Mesenchymal stem cell (in vitro differentiated cells and primary cell): ENCODE measurements around the gene PTPRR.

Source experiments
- DNase-seq: peaks from one replicate; pipeline ENCODE4 v3.0.0-alpha.2; 2013
- H2AFZ ChIP-seq: one replicate; pipeline ENCODE4 v1.6.1; 2013; ENCODE audit warnings: low read depth, mild to moderate bottlenecking, control low read depth, inconsistent platforms, low read length, moderate library complexity
- H2AK5ac ChIP-seq: 2 replicates; pipeline ENCODE4 v1.6.1; 2013; ENCODE audit warnings: low read length, moderate library complexity, mild to moderate bottlenecking, inconsistent platforms; ENCODE audit not compliant: severe bottlenecking
- H2BK120ac ChIP-seq: one replicate; pipeline ENCODE4 v1.6.1; 2013; ENCODE audit warnings: low read depth, mild to moderate bottlenecking, inconsistent platforms, low read length, moderate library complexity
- H2BK12ac ChIP-seq, 2 experiments: one replicate each; pipeline ENCODE4 v1.6.1; 2013; ENCODE audit warnings: inconsistent platforms in 2 of 2, low read length in 2 of 2, mild to moderate bottlenecking in 2 of 2, moderate library complexity in 2 of 2, control low read depth in 1 of 2
- H2BK15ac ChIP-seq: one replicate; pipeline ENCODE4 v1.6.1; 2013; ENCODE audit warnings: mild to moderate bottlenecking, low read depth, inconsistent platforms; ENCODE audit not compliant: poor library complexity, severe bottlenecking
- H2BK5ac ChIP-seq: 2 replicates; pipeline ENCODE4 v1.6.1; 2013; ENCODE audit warnings: low read depth, mild to moderate bottlenecking, low read length, control low read depth, inconsistent platforms; ENCODE audit not compliant: poor library complexity, severe bottlenecking
- H3K14ac ChIP-seq, 2 experiments: one replicate each; pipeline ENCODE4 v1.6.1; 2013; ENCODE audit warnings: inconsistent platforms in 2 of 2, low read length in 2 of 2, control low read depth in 1 of 2, mild to moderate bottlenecking in 1 of 2, moderate library complexity in 1 of 2
- H3K18ac ChIP-seq, 2 experiments: one replicate each; pipeline ENCODE4 v1.6.1; 2013; ENCODE audit warnings: inconsistent platforms in 2 of 2, low read length in 2 of 2, control low read depth in 1 of 2, low read depth in 1 of 2, mild to moderate bottlenecking in 1 of 2
- H3K23ac ChIP-seq, 2 experiments: one replicate each; pipeline ENCODE4 v1.6.1; 2013; ENCODE audit warnings: inconsistent platforms in 2 of 2, low read length in 2 of 2, mild to moderate bottlenecking in 2 of 2, moderate library complexity in 2 of 2, control low read depth in 1 of 2
- H3K27ac ChIP-seq: 2 replicates; pipeline ENCODE4 v1.5.1; 2013; ENCODE audit warnings: mild to moderate bottlenecking, moderate library complexity, low read length, control low read depth, inconsistent platforms; ENCODE audit not compliant: poor library complexity, severe bottlenecking
- H3K27me3 ChIP-seq, 2 experiments: 2 replicates each; pipeline versions ENCODE4 v1.6.1 to v1.7.0; 2013; ENCODE audit warnings: low read length in 2 of 2, mild to moderate bottlenecking in 2 of 2, moderate library complexity in 2 of 2, control low read depth in 1 of 2, inconsistent platforms in 1 of 2; ENCODE audit not compliant: control insufficient read depth in 1 of 2, insufficient read depth in 1 of 2
- H3K36me3 ChIP-seq, 2 experiments: 2 replicates each; pipeline versions ENCODE4 v1.6.1 to v1.7.0; 2013; ENCODE audit warnings: low read length in 2 of 2, control low read depth in 1 of 2, inconsistent platforms in 1 of 2, low read depth in 1 of 2, mild to moderate bottlenecking in 1 of 2; ENCODE audit not compliant: insufficient read depth in 2 of 2, control insufficient read depth in 1 of 2
- H3K4ac ChIP-seq, 2 experiments: one replicate each; pipeline ENCODE4 v1.6.1; 2013; ENCODE audit warnings: inconsistent platforms in 2 of 2, low read length in 2 of 2, mild to moderate bottlenecking in 2 of 2, moderate library complexity in 2 of 2, control low read depth in 1 of 2, low read depth in 1 of 2
- H3K4me1 ChIP-seq: 2 replicates; pipeline ENCODE4 v1.6.1; 2013; ENCODE audit warnings: low read depth, low read length, control low read depth; ENCODE audit not compliant: control insufficient read depth, insufficient read depth
- H3K4me2 ChIP-seq: 2 replicates; pipeline ENCODE4 v1.6.1; 2013; ENCODE audit warnings: low read length, mild to moderate bottlenecking, inconsistent platforms; ENCODE audit not compliant: poor library complexity, severe bottlenecking
- H3K4me3 ChIP-seq, 2 experiments: 2 replicates each; pipeline versions ENCODE4 v1.5.1 to v1.7.0; 2013; ENCODE audit warnings: low read length in 2 of 2, mild to moderate bottlenecking in 2 of 2, control low read depth in 1 of 2, low read depth in 1 of 2; ENCODE audit not compliant: insufficient read depth in 1 of 2
- H3K79me1 ChIP-seq: replicated peaks from 2 replicates; pipeline ENCODE4 v1.6.1; 2013; ENCODE audit warnings: mild to moderate bottlenecking, control low read depth, low read length, inconsistent platforms; ENCODE audit not compliant: poor library complexity, severe bottlenecking
- H3K9ac ChIP-seq: 2 replicates; pipeline ENCODE4 v1.7.0; 2013; ENCODE audit warnings: mild to moderate bottlenecking, low read length, moderate library complexity
- H3K9me3 ChIP-seq: 2 replicates; pipeline ENCODE4 v1.7.0; 2013; ENCODE audit warnings: mild to moderate bottlenecking, low read length; ENCODE audit not compliant: control insufficient read depth
- H4K8ac ChIP-seq: one replicate; pipeline ENCODE4 v1.6.1; 2013; ENCODE audit warnings: inconsistent platforms, mild to moderate bottlenecking, low read length, moderate library complexity
- H4K91ac ChIP-seq: one replicate; pipeline ENCODE4 v1.6.1; 2013; ENCODE audit warnings: mild to moderate bottlenecking, low read length, inconsistent platforms
- WGBS: methylation state at CpG from one replicate; pipeline ENCODE4 v1.1.7; 2013; ENCODE audit warnings: mixed read lengths; 5-methylcytosine and 5-hydroxymethylcytosine counted together

The PTPRR gene

DNA sequence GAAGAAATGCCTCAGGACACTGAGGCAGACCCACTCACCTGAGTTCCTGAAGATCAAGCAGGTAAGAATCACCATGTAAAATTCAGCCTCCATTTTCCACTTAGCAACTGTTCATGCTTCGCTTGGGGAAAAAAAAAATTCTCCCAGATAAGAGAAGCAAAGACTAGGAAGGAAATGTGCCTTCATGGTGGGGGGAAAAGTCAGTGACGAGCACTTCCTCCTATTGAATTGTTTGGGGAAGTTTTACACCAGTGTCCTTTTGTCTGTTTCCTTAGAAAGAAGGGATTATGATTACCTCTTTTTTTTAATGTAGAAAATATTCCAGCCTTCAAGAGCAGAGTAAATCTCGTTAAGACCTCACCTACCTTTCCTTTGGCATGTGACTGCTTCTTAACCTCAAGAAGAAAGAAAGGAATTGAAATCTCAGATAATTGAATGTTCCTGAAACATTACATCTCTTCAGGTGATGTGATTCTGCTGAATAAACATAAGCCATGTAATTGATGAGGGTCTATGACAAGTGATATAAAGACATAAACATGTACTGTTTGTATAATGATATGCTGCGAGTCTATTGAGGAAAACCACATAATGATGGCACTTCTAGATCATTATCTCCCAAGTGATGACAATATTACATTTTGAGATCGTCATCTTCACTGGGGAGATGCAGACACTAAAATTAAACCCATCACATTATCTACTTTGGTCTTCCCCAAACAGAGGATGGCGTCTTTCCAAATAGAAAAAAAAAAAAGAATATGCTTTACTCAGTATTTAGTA lies 283.0 kb downstream of the PTPRR start, which contains the start of gene PTPRB:
Gene PTPRB (minus strand): TSS at position 127 of the 783 bp plus-strand sequence. CDS start 34 bp downstream, at position 93.
- 45% methylated on average over 2 of the region's 6 CpGs for WGBS
- Histone ChIP-seq H3K4me2 (no peak within 1 kb of the TSS), H3K27me3 (no peaks in the 10 kb centered on the region), H3K4ac (no peak within 1 kb of the TSS), H3K79me1 (no peaks in the 10 kb centered on the region), H2AFZ (no peak within 1 kb of the TSS), H2AK5ac (no peak within 1 kb of the TSS), H3K4me3 (no peak within 1 kb of the TSS), H3K14ac (no peak within 1 kb of the TSS), H3K18ac (no peak within 1 kb of the TSS), H3K9ac (no peak within 1 kb of the TSS), H3K23ac (no peak within 1 kb of the TSS), H2BK5ac (no peak within 1 kb of the TSS), H3K36me3 (no peaks in the 10 kb centered on the region), H2BK15ac (no peak within 1 kb of the TSS), H4K8ac (no peak within 1 kb of the TSS), H3K4me1 (no peaks in the 10 kb centered on the region), H3K9me3 (no peaks in the 10 kb centered on the region), H2BK12ac (no peak within 1 kb of the TSS), H4K91ac (no peak within 1 kb of the TSS), H3K27ac (no peak within 1 kb of the TSS), H2BK120ac (no peak within 1 kb of the TSS)
- no peak for DNase-seq

DNA sequence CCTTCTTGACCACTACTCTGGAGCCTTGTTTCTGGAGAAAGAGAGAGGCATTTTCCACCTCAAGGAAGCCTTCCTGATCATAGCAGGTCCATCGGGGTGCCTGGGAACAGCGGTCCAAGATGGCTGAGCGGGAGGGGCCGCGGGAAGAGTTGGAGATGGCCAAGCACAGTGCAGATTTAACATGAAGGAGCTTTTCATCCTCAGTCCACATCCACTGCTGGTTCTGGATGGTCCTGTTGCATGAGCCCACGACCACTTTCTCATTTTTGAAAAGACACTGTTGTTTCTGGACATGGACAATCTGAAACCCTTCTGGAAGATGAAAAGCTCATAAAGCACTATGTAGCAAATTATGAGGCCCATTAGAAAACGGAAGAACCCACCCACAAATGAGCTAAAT lies 284.8 kb downstream of the PTPRR start:
- Histone ChIP-seq H3K9me3 (no peaks in the 10 kb centered on the region), H3K79me1 (no peaks in the 10 kb centered on the region), H3K18ac (no peak overlapping the region), H2AFZ (no peak overlapping the region), H2BK120ac (no peak overlapping the region), H3K4me1 (no peaks in the 10 kb centered on the region), H3K9ac (no peak overlapping the region), H2BK15ac (no peak overlapping the region), H3K23ac (no peak overlapping the region), H3K27me3 (no peaks in the 10 kb centered on the region), H2BK5ac (no peak overlapping the region), H3K4me2 (no peak overlapping the region), H4K8ac (no peak overlapping the region), H3K4ac (no peak overlapping the region), H4K91ac (no peak overlapping the region), H3K14ac (no peak overlapping the region), H2AK5ac (no peak overlapping the region), H2BK12ac (no peak overlapping the region), H3K36me3 (no peaks in the 10 kb centered on the region), H3K27ac (no peak overlapping the region), H3K4me3 (no peak overlapping the region)
- WGBS, result 92% methylated on average over 6 of the region's 7 CpGs
- DNase-seq, result no peak

DNA sequence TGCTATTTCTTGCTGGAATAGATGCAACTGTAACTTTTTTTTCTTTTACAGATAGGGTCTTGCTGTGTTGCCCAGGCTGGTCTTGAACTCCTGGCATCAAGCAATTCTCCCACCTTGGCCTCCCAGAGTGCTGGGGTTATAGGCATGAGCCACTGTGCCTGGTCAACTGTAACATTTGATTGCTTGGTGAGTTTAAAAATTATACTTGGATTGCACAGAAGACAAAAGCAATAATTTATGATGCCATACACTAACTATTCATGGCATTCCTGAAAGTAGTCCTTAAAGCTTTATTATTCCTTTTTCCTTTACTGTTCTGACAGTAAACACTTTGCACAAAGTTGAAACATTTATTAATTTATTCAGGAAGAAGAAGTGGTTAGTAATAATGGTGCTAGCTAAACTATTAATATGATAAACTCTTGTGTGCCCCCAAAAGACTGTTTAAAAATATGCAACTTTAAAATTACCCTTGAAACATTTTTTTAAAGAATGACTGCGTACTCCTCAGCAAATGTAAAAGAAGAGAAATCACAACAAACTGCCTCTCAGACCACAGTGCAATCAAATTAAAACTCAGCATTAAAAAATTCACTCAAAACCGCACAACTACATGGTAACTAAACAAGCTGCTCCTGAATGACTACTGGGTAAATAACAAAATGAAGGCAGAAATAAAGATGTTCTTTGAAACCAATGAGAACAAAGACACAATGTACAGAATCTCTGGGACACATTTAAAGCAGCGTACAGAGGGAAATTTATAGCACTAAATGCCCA lies 291.6 kb downstream of the PTPRR start:
- Histone ChIP-seq H2AK5ac (no peak overlapping the region), H3K36me3 (no peaks in the 10 kb centered on the region), H2BK15ac (no peak overlapping the region), H3K14ac (no peak overlapping the region), H3K4me2 (no peak overlapping the region), H3K27ac (peak overlapping the region; percentile 86), H2BK5ac (no peak overlapping the region), H3K9me3 (no peaks in the 10 kb centered on the region), H3K18ac (no peak overlapping the region), H3K9ac (no peak overlapping the region), H2BK120ac (no peak overlapping the region), H2BK12ac (no peak overlapping the region), H3K23ac (no peak overlapping the region), H3K4me3 (no peak overlapping the region), H3K79me1 (no peaks in the 10 kb centered on the region), H3K4me1 (no peaks in the 10 kb centered on the region), H3K4ac (no peak overlapping the region), H4K91ac (no peak overlapping the region), H2AFZ (no peak overlapping the region), H3K27me3 (no peaks in the 10 kb centered on the region), H4K8ac (no peak overlapping the region)
- no peak for DNase-seq
- 92% methylated on average over 2 of the region's 3 CpGs for WGBS

DNA sequence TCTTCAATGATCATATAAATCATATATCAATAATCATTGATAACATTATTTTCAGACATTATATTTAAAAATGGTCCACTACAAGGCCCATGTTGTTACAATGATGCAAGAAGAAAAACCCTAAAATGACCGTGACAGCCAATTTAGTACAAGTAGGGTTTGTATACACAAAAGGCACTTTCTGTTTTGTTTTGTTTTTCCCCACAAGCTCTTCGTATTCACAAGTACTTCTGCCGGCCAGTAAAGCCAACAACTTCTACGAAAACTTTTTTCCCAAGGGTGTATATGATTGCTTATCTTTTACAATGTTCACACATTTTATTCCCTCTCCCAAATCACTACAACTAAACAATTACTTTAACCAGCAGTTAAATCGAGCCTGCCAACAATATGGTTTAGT lies 292.9 kb downstream of the PTPRR start:
- WGBS, result 87% methylated on average over 5 of the region's 5 CpGs
- Histone ChIP-seq H3K27ac (no peak overlapping the region), H3K4me1 (no peaks in the 10 kb centered on the region), H3K9me3 (no peaks in the 10 kb centered on the region), H3K4me2 (no peak overlapping the region), H2BK15ac (no peak overlapping the region), H3K36me3 (no peaks in the 10 kb centered on the region), H2AFZ (no peak overlapping the region), H3K18ac (no peak overlapping the region), H4K91ac (no peak overlapping the region), H3K79me1 (no peaks in the 10 kb centered on the region), H2BK12ac (no peak overlapping the region), H3K23ac (no peak overlapping the region), H3K4me3 (peak overlapping the region in 1 of 2 experiments; percentile 47), H2AK5ac (no peak overlapping the region), H3K9ac (peak overlapping the region; percentile 70), H2BK5ac (no peak overlapping the region), H3K27me3 (no peaks in the 10 kb centered on the region), H3K4ac (no peak overlapping the region), H2BK120ac (no peak overlapping the region), H3K14ac (no peak overlapping the region), H4K8ac (no peak overlapping the region)
- DNase-seq, result peak; percentile 26
